ENCODE data around the gene CX3CR1. TPM values are rescaled to one million over a fixed set of nuclear protein-coding genes. Genes with fewer than 3 reads are reported as not detected.

Gene CX3CR1
- total RNA-seq, 4 donors from 2014 or later, result 0.32 TPM; not detected in 3

- no peak overlapping the region for H3K4me3 ChIP-seq
- peaks cover 3 to 13% (median 10%) of the 10 kb centered on the region in 4 donors for H3K4me1 ChIP-seq
- no peaks in the 10 kb centered on the region for H3K27me3 ChIP-seq
- TF ChIP-seq CTCF (IDR thresholded peaks at IDR 0.05) (no peak), POLR2AphosphoS5 (IDR thresholded peaks at IDR 0.05) (no peak), POLR2A (IDR thresholded peaks at IDR 0.05) (no peak), EP300 (IDR thresholded peaks at IDR 0.05; ENCODE audit: low read depth) (no peak)
- no peaks in the 10 kb centered on the region for H3K36me3 ChIP-seq
- H3K27ac ChIP-seq, result peak overlapping the region in 2 of 4 donors; percentile 15 to 44
- in situ Hi-C loops (cut with MboI; ENCODE audit: low pct_ligation_motif_present in 1 of 4, low pct_unique_long_range_greater_than_20kb in 1 of 4, low sequenced_read_pairs in 3 of 4) (loop anchor here in 1 of 4 donors (25.0 kb wide), 1 partner anchor 103 kb away; the partner anchor contains the start of gene XIRP1), intact Hi-C loops (cut with DNase I; ENCODE audit: low total_unique reads) (no loop called here)
- 44 to 46% methylated on average over 3 to 4 of the region's 4 CpGs for WGBS, 2 donors (ENCODE audit: low coverage in 1 of 2)
- H3K9me3 ChIP-seq, result no peaks in the 10 kb centered on the region
- no peak for DNase-seq
These were observed 10.4 kb upstream of the CX3CR1 start for GRCh38 chr3:39290255-39290654.

- Histone ChIP-seq H3K4me1 (peaks cover 3 to 13% (median 10%) of the 10 kb centered on the region in 4 donors), H3K36me3 (no peaks in the 10 kb centered on the region), H3K27ac (no peak overlapping the region), H3K4me3 (no peak overlapping the region), H3K27me3 (no peaks in the 10 kb centered on the region), H3K9me3 (no peaks in the 10 kb centered on the region)
- intact Hi-C loops (cut with DNase I; ENCODE audit: low total_unique reads) (loop anchor here (2.0 to 5.0 kb wide), 2 partner anchors 97 to 162 kb away; partner anchors contain the start of gene XIRP1), in situ Hi-C loops (cut with MboI; ENCODE audit: low pct_ligation_motif_present in 1 of 4, low pct_unique_long_range_greater_than_20kb in 1 of 4, low sequenced_read_pairs in 3 of 4) (loop anchor here (5.0 to 25.0 kb wide), 4 partner anchors 97 to 164 kb away; partner anchors contain the start of gene XIRP1 (in 2 of the 4))
- WGBS, 2 donors (ENCODE audit: low coverage in 1 of 2), result 77 to 83% methylated on average over 4 of the region's 4 CpGs
- TF ChIP-seq CTCF (IDR thresholded peaks at IDR 0.05) (no peak), POLR2AphosphoS5 (IDR thresholded peaks at IDR 0.05) (no peak), POLR2A (IDR thresholded peaks at IDR 0.05) (no peak), EP300 (IDR thresholded peaks at IDR 0.05; ENCODE audit: low read depth) (no peak)
- no peak for DNase-seq
These were observed 9.3 kb upstream of the CX3CR1 start for GRCh38 chr3:39289107-39289506.

- no peaks in the 10 kb centered on the region for H3K27me3 ChIP-seq
- in situ Hi-C loops (cut with MboI; ENCODE audit: low pct_ligation_motif_present in 1 of 4, low pct_unique_long_range_greater_than_20kb in 1 of 4, low sequenced_read_pairs in 3 of 4) (loop anchor here (5.0 to 25.0 kb wide), 4 partner anchors 96 to 164 kb away; partner anchors contain the start of gene XIRP1 (in 2 of the 4)), intact Hi-C loops (cut with DNase I; ENCODE audit: low total_unique reads) (loop anchor here (2.0 to 5.0 kb wide), 2 partner anchors 96 to 162 kb away; partner anchors contain the start of gene XIRP1)
- H3K27ac ChIP-seq, result no peak overlapping the region
- H3K9me3 ChIP-seq, result no peaks in the 10 kb centered on the region
- DNase-seq, result peak; percentile 87
- no peaks in the 10 kb centered on the region for H3K36me3 ChIP-seq
- H3K4me1 ChIP-seq, result peaks cover 3 to 13% (median 10%) of the 10 kb centered on the region in 4 donors
- TF ChIP-seq EP300 (IDR thresholded peaks at IDR 0.05; ENCODE audit: low read depth), result no peak
- peak; percentile 72 to 88 (median 81) for TF ChIP-seq CTCF (IDR thresholded peaks at IDR 0.05)
- TF ChIP-seq POLR2A (IDR thresholded peaks at IDR 0.05), result no peak
- WGBS, 2 donors (ENCODE audit: low coverage in 1 of 2), result 25% methylated on average over 3 of the region's 3 CpGs; no CpG with 5 or more reads in 1 of the 2 donors
- H3K4me3 ChIP-seq, result no peak overlapping the region
These were observed 8.5 kb upstream of the CX3CR1 start for GRCh38 chr3:39288300-39288808.

- in situ Hi-C loops (cut with MboI; ENCODE audit: low pct_ligation_motif_present in 1 of 4, low pct_unique_long_range_greater_than_20kb in 1 of 4, low sequenced_read_pairs in 3 of 4), result loop anchor here (5.0 to 25.0 kb wide), 4 partner anchors 95 to 163 kb away; partner anchors contain the start of gene XIRP1 (in 2 of the 4)
- no peaks in the 10 kb centered on the region for H3K27me3 ChIP-seq
- 58 to 76% methylated on average over 8 of the region's 8 CpGs for WGBS, 2 donors (ENCODE audit: low coverage in 1 of 2)
- no peaks in the 10 kb centered on the region for H3K36me3 ChIP-seq
- TF ChIP-seq POLR2AphosphoS5 (IDR thresholded peaks at IDR 0.05), result no peak
- TF ChIP-seq EP300 (IDR thresholded peaks at IDR 0.05; ENCODE audit: low read depth), result no peak
- TF ChIP-seq POLR2A (IDR thresholded peaks at IDR 0.05), result no peak
- TF ChIP-seq CTCF (IDR thresholded peaks at IDR 0.05), result no peak
- no peak overlapping the region for H3K27ac ChIP-seq
- peaks cover 3 to 13% (median 10%) of the 10 kb centered on the region in 4 donors for H3K4me1 ChIP-seq
- H3K4me3 ChIP-seq, result no peak overlapping the region
- no peaks in the 10 kb centered on the region for H3K9me3 ChIP-seq
- intact Hi-C loops (cut with DNase I; ENCODE audit: low total_unique reads), result loop anchor here (2.0 to 5.0 kb wide), 2 partner anchors 95 to 161 kb away; partner anchors contain the start of gene XIRP1
- DNase-seq, result no peak
These were observed 7.7 kb upstream of the CX3CR1 start for GRCh38 chr3:39287216-39288164.
